HG02798 (cell line): Measurements from ENCODE around the gene TOX3.

Experiments used
- ATAC-seq: cut with Tn5 transposase; IDR thresholded peaks from one replicate; pipeline ENCODE4 v1.9.1; 2021; ENCODE audit warnings: mild to moderate bottlenecking; ENCODE audit not compliant: unreplicated experiment, poor library complexity

Gene TOX3

DNA sequence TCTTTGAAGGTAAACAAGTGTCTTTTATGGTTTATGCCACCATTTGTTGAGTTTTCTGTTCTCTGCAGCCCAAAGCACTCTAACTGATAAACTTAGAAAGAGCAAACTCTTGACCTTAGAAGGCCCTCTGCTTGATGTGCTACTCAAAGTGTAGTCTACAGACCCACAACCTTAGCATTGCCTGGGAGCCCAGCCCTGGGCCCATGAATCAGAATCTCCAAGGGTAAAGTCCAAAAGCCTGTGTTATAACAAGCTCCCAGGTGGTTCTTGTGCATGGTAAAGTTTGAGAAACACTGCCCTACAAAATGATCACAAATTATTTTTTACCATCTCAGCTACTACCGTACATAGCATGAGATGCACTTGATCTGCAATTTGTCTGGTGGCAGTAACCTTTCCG is 6.0 kb downstream of the TOX3 start:
- ATAC-seq: no peak

DNA sequence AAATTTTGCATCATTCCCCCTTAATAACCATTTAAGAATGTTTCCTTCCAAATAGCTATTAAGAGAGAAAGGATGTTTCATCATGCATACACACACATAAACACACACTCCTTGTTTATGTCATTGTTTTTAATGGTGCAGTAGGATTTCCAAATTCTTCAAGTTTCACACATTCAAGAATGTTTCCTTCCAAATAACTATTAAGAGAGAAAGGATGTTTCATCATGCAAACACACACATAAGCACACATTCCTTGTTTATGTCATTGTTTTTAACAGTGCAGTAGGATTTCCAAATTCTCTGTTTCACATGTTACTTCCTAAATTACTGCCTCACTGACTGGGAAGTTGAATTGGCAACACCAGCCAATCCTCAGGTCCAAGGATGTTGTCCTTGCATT is 7.8 kb downstream of the TOX3 start:
- no peak for ATAC-seq

DNA sequence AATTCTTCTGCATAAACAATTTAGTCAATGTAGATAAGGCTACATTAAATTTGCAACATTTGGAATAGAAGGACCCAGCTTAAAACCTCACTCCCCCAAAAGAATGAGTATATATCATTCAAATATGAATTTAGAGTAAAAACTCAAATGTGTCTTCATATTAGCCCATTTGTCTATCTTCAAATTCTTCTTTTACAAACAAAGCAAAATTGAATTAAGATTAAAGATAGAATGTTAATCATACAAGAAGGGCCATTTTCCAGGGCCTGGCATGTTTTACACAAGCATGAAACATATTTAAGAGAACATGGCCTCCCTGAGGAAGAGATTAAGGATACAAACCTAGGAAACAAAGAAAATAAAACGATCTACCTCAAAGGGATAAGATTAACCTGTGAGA is 8.4 kb downstream of the TOX3 start:
- ATAC-seq: no peak

DNA sequence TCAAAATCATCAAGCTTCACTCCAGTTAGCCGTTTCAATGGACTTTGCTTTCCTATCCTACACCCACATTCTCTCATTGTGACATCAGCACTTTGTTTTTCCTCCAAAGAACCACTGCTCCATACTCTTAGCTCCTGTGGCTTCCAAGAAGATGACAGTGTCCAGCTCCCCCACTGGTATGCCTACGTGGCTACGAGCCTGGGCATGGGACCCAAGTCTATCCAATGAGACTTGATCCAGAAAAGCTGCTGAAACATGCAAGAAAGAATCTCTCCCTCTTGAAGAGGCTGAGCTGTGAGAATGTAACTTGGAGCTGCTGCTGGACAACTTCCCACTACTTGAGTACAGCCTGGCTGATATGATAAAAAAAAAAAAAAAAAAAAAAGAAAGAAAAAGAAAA is 9.4 kb downstream of the TOX3 start:
- no peak for ATAC-seq

DNA sequence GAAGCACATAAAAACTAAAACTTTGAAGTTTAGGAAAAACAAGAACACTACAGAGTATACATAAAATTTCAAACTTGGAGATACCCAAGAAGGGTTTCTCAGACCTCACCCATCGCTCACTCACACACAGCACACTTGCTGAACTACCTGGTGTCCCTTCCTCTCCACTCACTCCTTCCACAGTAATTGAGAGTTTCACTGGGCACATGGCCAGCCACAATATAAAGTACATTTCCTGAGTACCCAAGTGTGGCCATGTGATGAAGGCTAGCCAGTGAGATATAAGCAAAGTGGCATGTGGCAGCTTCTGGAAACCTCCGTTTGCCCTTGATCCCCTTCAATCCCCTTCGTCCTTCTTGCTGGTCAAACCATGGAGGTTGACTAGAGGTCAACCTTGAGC is 11.9 kb downstream of the TOX3 start:
- ATAC-seq: no peak

DNA sequence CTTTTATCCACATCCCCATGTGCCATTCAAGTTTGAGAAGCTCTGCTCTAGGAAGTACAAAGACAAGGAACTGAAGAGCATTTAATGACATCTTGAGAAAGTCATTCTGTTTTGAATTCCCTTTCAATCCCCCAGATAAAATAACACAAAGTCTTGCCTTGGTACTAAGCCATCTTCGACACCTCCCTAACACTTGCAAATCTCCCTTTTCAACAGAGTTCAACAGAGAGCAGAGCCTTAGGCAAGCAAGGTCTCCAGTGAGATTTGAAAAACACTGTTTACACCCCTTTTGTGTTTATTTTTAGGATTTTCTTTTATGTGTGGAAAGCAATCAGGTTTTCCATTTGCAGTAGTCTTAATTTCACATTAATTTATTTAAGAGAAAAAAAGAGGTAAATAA is 13.6 kb downstream of the TOX3 start:
- no peak for ATAC-seq

DNA sequence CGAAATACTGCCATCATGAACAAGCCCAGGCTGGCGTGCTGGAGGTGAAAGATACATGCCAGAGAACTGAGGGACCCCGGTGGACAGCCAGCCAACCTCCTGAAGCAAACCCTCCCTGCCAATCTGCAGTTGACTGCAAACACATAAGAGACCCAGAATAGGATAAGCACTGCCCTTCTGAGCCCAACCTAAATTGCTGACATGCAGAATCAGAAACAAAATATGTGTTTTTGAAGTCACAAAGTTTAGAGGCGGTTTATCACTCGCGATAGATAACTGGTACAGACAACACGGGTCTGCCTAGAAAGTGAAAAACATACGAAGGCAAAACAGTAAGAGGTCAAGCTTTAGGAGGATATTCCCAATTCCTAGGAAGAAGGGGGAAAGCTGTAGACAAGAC is 14.6 kb downstream of the TOX3 start:
- no peak for ATAC-seq

DNA sequence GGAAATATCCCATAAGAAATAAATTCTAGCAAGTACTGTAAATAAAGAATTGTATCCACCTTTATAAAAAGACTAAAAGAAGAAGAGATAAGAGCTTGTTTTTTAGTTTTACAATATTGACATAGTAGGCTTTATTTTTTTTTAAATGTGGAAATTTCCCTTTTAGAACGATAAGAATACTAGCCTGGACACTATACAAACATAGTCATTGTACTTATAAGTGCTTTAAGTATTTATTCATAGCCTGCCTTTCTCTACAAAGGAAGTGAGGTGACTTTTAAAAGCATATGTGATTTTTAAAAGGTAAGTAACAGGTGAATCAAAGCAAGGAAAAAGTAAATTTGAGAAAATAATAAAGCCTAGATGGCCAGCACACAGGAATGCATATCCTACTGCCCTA is 17.7 kb downstream of the TOX3 start:
- no peak for ATAC-seq

DNA sequence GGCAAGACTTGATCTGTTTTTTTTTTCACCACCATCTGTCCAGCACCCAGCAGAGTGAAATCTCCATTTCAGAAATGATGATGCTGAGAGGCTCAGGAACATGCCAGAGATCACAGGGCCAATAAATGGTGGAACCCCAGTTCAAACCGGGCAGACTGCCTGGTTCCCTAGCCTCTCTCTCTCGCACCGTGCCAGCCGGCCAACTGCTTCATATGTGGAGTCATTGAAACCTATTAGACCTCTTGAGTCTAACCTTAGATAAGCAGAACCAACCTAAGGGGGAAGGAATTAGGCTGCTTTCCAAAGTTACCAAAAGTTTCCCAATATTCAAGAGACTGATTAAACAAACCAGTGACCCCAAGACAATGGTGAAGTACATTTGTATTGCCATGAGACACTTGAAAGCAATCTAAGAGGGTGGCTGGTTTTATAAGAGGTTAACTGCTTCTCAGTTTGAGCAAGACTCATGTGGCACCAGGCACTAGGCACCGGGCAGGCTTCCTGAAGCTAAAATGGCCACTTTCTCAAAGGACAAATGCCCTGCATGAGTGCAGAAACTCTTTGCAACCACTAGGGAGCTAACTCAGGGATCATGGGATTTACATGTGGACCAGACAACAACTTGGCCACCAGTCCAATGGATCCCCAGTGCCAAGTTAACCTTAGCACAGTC is 18.4 kb downstream of the TOX3 start:
- ATAC-seq: no peak

DNA sequence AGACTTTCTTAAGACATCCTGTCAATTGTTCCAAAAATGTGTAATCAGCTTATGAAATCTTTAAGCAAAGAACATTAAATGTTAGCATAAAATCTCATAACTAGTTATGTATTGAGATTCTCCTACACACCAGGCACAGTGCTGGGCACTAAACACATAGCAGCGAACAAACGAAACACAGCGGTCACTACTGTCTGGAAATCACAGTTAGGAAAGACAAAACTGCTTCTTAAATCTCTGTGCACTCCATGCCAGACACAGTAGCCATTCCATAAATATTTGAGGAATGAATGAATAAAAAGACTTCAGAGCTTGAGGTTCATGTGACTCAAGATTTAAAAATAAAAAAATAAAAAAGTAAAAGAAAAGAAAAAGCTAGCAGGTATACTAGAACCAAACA is 20.1 kb downstream of the TOX3 start:
- ATAC-seq: no peak

DNA sequence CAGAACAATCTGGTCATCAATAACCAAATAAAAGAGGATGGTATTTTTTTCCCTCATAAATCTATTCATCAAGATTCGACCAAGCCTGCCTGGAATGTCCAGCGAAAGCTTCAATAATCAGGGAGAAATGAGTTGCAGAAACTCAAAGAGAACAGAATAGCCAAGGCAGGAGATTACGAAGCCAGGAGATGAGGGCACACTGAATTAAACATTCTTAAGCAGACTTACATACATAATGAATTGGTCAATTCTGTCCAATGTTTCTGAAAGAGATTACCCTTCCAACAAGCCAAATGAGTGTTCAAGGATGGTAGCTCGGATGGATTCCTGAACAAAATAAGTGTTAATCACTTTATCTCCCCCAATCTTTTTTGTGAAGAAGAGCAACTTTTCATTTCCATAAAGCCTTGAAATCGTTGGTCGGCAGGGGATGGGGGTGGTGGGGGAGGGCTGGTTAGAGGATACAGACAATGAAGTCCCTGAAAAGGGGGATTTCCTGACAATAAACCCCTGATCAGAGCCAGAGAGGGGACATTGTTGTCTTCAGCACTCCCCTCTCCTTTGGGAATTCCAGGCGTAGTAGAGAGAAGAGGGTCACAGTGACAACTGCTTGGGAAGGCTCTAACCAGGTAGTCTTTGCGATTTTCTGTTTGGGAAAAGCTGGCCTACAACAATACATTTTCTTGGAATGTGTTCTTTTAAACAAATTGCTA is 20.7 kb downstream of the TOX3 start:
- ATAC-seq: no peak

DNA sequence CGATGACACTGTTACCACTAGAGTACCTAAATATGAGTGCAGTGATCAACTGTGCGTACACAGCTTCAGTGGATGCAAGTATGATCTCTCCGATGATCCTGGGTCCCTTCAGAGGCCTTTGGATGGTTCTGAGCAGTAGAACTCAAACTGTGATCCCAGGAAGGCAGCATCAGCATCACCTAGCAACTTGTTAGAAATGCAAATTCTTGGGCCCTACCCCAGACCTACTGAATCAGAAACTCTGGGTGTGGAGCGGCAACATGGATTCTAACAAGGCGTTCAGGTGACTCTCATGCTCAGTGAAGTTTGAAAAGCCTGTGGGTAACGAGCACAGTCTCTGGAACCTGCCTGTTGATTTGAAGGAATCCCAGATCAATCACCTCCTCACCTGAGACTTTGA is 25.4 kb downstream of the TOX3 start:
- ATAC-seq: no peak

DNA sequence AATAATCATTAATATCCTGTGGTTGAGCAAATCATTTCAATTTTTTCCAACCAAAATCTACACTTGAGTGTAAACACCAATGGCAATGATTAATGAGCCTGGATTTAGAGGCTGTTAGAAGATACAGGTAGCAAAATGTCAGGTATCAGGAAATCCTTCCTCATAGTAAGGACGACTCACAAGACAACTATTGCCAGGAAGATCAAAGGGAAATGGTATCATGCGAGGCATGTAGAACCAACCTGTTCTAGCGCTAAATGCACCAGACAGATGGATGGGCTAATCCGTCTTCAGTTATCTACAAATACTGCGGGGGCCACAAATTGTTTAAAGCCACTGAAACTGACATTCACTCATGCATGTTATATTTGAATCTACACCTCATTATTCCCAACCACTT is 28.1 kb downstream of the TOX3 start:
- ATAC-seq: no peak

DNA sequence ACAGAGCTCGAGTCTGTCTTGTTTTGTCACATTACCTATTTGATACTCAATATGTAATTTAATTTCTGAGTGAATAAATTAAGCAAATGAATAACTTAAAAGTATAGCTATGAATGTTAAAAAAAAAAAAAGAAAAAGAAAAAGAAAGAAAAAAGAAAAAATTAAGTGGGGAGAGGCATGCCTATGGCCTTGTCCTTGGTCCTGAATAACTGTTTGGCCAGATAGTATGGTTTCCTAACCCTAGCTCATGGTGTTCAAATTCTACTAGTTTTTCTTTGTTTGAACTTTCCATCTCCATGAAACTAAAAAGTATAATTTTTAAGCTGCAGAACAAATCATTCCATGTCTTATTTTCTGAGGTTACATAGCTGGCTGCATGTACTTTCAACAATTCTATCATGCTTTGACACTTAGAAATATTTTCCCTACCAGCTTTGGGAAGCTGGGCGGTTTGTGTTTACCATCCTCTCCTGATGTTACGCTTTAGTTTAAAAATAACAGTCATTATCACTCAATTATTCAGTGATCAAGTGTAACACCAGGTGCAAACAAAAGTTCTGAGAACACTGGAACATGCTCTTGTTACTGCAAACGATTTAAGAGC is 31.8 kb downstream of the TOX3 start:
- ATAC-seq: no peak

DNA sequence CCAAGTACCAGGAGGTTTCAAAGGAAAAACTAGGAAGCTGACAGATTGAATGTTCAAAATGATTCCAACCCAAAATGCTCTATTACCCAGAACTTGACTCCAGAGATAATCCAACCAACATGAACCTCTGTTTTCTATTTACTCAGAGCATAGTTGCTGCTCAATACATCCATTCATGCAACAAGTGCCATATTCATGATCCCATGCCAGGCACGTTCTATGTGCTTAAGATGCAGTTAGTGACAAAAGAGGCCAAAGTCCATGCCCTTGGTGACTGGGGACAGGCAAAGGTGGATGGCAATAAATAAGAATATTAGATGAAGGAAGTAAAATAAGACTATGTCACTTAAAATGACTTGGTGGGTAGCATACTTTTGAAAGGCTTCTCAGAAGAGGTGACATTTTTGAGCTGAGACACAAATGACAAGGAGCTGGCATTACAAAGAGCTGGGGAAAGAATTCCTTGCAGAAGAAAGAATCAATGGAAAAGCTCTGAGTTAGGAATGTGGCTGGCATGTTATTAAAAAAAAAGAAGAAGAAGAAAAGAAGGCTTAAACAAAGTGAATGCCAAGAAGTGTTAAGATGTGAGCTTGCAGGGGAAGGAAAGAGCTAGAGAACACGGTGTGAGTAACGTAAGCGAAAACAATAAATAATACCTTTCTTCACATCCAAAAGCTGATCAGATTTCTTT is 34.5 kb downstream of the TOX3 start:
- ATAC-seq: no peak

DNA sequence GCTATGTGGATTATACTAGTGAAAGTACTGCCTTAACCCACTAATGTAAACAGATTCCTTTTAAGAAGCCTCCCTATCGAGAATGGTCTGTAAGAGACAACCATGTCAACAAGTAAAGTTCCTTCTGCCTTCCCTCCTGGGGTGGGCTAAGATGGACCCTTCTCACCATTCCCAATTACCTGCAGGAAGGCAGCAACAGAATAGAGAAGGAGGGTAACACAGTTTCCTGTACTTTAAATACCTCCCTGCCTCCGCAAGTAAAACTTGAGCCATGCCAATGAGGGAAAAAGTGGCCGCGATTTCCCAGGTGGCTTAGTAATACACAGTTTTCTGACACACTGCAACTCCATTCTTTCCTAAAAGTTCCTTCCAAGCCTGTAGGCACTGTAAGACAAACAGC is 45.2 kb downstream of the TOX3 start:
- ATAC-seq: no peak

DNA sequence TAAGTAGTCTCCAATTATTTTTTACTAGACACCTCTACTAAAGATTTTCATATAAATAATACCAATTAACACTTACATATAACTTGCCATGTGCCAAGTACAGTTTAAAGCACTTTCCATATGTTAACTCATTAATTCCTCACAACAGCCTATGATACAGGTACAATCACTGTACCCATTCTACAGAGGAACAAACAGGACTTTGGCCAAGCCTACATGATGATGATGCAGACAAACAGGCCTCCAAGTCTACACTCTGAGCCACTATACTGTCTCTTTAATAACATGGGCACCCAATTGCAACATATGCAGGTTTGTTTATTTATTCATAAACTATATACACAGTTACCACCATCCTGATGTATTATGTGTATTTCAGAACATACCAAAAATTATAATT is 46.0 kb downstream of the TOX3 start:
- ATAC-seq: no peak

DNA sequence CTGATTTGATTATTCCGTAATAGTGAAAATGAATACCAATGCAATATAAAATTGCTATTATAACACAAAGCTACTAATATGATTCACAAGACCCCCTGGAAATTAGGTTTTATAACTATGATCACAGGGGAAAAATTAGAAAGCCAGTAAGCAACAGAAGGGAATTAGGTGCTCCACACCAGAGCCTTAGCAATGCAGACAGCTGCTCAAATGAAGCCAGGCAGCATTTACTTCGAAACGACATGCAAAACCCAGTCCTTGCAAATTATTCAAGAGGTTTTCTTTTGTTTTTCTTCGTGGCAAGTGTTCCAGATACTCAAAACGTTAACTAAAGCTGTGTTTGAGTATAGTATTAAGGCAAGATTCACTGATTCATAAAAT is 47.9 kb downstream of the TOX3 start:
- no peak for ATAC-seq

DNA sequence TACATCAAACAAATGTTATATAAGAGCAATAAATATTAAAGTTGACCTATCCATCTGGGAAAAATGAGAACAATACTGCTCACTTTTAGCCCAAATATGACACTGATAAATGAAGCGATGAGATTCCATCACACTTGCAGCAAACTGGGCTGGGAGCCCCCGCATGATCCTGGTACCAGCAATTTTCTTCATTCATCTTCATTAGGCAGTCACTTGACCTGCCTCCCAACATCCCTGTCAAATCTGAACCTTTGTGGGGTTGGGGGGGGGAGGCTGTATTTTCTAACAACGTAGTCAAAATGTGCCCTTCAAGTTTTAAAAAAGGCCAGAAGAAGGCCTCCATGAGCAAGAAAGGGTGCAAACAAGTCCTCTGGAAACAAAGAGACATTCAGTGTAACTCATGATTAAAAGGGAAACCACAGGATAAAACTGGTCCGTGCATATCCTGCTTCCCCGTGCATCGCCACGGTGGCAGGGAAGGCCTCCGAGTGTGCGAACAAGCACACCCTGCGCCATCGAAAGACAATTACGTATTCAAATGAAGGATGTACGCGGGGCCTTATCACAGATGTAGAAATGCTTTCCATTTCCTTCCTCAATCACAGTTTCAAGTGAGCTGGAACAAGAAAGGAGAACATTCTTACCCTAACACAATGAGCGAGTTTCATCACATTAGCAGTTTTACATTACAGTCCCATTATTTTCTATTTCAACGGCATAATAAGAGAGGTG is 48.4 kb downstream of the TOX3 start:
- ATAC-seq: no peak

DNA sequence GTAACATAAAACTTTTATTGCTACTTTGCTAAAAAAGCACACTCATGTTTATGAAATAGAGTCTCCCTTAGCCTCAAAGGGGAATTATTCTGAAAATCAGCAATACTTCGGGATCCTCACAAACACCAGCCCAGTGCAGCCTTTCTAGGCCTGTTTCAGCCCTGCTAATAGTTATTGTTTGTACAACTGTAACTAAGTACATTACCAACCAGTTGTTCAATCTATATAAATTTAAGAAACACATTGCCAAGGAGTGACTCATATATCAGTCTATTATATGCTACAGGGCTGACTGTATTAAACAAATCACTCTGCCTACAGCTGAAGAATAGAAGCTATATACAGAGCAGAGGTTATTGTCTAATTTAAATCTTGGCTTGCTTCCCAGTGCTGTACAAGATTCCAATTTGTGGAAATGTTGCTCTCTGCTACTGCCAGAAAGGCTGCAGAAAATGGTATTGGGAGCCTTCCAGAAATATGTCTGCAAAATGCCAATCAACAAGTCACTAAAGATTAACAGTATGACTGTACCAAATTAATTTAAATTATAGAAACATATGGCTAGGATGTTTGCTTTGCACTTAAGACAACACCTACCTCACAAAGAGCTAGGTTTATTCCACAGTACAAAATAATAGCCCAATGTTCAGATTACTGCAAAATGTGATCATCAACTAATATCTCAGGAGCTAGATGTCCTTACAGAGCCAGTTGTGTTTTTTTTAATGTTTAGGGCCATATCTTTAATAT is 49.7 kb downstream of the TOX3 start:
- ATAC-seq: no peak
